Calu3 (cell line): ENCODE results near the gene TMEM237. TPM values are rescaled to one million over a fixed set of nuclear protein-coding genes. Genes with fewer than 3 reads are reported as not detected.

ENCODE experiments used
- BruUV-seq: library from RNA; stranded (reverse); fragments of 400-500 nt; replicated peaks from 2 replicates; lab custom pipeline; 2021; lab: Mats Ljungman, UMichigan
- CTCF ChIA-PET: fragments of 300-600 bp; sonication (Branson Sonifier 250); formaldehyde crosslinking; loops from one replicate; lab custom pipeline; 2022; ENCODE audit warnings: antibody characterized with exemption; lab: Charles Lee
- DNase-seq: peaks from one replicate; pipeline ENCODE4 v3.0.0; 2022
- H3K27ac Mint-ChIP-seq: one replicate; pipeline ENCODE4 v1.8.0; 2022; ENCODE audit warnings: mixed read lengths; ENCODE audit not compliant: unreplicated experiment
- H3K27me3 Mint-ChIP-seq: one replicate; pipeline ENCODE4 v1.8.0; 2022; ENCODE audit warnings: mixed read lengths; ENCODE audit not compliant: unreplicated experiment
- H3K36me3 Mint-ChIP-seq: one replicate; pipeline ENCODE4 v1.8.0; 2022; ENCODE audit warnings: mild to moderate bottlenecking, moderate library complexity, mixed read lengths; ENCODE audit not compliant: insufficient read depth, unreplicated experiment
- H3K4me1 Mint-ChIP-seq: one replicate; pipeline ENCODE4 v1.8.0; 2022; ENCODE audit warnings: mild to moderate bottlenecking, low read depth, mixed read lengths; ENCODE audit not compliant: unreplicated experiment
- H3K4me3 Mint-ChIP-seq: one replicate; pipeline ENCODE4 v1.8.0; 2022; ENCODE audit warnings: mild to moderate bottlenecking, low read depth, moderate library complexity, mixed read lengths; ENCODE audit not compliant: unreplicated experiment
- H3K9me3 Mint-ChIP-seq: one replicate; pipeline ENCODE4 v1.8.0; 2022; ENCODE audit warnings: low read depth, mixed read lengths; ENCODE audit not compliant: unreplicated experiment
- intact Hi-C: fragments of 100-400 bp; cut with micrococcal nuclease; formaldehyde crosslinking; loops from one replicate; pipeline ENCODE4 v1.10.0; 2022; ENCODE audit not compliant: unreplicated experiment
- total RNA-seq: library from RNA; stranded (reverse); gene quantifications from 2 replicates; pipeline ENCODE4 v1.2.3, GENCODE V29; 2022
- TF ChIP-seq, protein P1 (sequence below): fragments of 200-600 bp; IDR thresholded peaks from one replicate; pipeline ENCODE4 v1.8.0; 2022; ENCODE audit warnings: antibody characterized with exemption; ENCODE audit not compliant: unreplicated experiment

TMEM237 gene
- total RNA-seq, 1 experiment from 2014 or later, result 27.1 TPM

DNA sequence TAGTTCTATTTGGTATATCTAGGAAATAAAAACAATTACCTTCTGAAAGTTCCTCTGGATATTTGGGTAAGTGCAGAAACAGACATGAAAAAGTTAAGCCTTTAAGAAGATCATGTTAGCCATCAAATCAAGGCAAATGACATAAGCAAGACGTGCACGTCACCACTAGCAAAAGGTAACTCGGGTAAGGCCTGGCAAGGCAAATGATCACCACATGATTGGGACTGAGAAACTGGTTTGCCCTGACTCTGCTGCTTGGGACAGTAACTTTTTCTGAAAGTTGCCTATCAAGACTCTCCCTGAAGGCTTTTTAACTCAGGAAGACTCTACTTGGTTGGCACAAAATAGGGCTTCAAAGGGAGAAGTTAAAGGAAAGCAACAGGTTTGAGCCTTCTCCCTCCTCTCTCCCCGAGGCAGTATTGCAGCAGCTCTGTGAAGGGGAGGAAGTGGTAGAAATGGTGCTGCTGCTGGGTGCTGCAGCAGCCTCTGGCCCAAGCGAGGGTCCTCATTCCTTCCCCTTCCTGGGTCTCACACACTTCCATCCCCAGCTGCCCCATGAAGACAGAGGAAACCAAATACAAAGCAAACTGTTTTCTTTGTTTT lies 17.1 kb upstream of the TMEM237 start:
- TF ChIP-seq, protein P1, sequence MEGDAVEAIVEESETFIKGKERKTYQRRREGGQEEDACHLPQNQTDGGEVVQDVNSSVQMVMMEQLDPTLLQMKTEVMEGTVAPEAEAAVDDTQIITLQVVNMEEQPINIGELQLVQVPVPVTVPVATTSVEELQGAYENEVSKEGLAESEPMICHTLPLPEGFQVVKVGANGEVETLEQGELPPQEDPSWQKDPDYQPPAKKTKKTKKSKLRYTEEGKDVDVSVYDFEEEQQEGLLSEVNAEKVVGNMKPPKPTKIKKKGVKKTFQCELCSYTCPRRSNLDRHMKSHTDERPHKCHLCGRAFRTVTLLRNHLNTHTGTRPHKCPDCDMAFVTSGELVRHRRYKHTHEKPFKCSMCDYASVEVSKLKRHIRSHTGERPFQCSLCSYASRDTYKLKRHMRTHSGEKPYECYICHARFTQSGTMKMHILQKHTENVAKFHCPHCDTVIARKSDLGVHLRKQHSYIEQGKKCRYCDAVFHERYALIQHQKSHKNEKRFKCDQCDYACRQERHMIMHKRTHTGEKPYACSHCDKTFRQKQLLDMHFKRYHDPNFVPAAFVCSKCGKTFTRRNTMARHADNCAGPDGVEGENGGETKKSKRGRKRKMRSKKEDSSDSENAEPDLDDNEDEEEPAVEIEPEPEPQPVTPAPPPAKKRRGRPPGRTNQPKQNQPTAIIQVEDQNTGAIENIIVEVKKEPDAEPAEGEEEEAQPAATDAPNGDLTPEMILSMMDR, result no peak
- H3K27ac Mint-ChIP-seq, result no peak overlapping the region
- H3K36me3 Mint-ChIP-seq, result no peaks in the 10 kb centered on the region
- H3K4me1 Mint-ChIP-seq, result no peaks in the 10 kb centered on the region
- DNase-seq, result no peak
- H3K9me3 Mint-ChIP-seq, result no peaks in the 10 kb centered on the region
- BruUV-seq, result no TSS peak
- no peak overlapping the region for H3K4me3 Mint-ChIP-seq
- CTCF ChIA-PET, result no interaction called here
- intact Hi-C loops, result no loop called here
- H3K27me3 Mint-ChIP-seq, result no peaks in the 10 kb centered on the region

DNA sequence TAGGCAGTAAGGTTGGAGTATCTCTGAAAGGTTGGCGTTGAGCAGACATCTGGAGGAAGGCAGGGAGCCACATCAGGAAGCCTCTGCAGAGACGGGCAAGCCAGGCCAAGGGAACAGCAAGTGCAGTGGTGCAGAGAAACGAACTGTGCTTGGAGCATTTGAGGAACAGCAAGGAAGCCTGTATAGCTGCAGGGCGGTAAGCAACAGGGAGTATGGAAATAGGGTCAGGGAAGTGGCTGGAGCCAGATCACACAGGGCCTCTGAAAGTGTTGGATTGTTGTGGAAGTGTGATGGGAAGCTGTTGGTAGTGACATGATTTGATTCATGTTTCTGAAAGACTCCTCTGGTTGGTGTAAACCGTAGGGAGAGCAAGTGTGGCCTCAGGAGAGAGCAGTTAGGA lies 13.4 kb upstream of the TMEM237 start:
- CTCF ChIA-PET, result no interaction called here
- no peak for DNase-seq
- Mint-ChIP-seq H3K36me3 (no peaks in the 10 kb centered on the region), H3K4me1 (no peaks in the 10 kb centered on the region), H3K27ac (no peak overlapping the region), H3K9me3 (no peaks in the 10 kb centered on the region), H3K27me3 (no peaks in the 10 kb centered on the region), H3K4me3 (no peak overlapping the region)
- TF ChIP-seq, protein P1, result no peak
- no TSS peak for BruUV-seq
- intact Hi-C loops, result no loop called here

DNA sequence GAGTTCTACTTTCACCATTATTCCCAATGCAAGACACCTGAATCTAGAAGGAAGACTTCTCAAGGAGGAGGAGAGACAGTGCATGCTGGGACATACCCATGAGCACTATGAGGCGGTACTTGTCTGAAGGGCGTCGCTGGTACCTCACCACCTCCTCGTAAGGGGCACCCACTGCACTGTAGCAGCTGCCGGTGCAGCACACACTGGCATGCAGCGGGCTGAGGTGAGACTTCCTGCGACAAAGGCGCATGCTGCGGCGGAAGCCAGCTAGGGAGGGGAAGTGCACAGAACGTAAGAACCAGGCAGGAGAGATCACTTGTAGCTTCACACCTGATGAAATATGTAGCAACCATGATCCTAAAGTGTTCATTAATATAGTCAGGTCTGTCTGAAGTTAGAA lies 12.8 kb upstream of the TMEM237 start:
- CTCF ChIA-PET, result no interaction called here
- intact Hi-C loops, result no loop called here
- BruUV-seq, result no TSS peak
- TF ChIP-seq, protein P1, result no peak
- Mint-ChIP-seq H3K4me3 (no peak overlapping the region), H3K27ac (no peak overlapping the region), H3K4me1 (no peaks in the 10 kb centered on the region), H3K9me3 (no peaks in the 10 kb centered on the region), H3K27me3 (no peaks in the 10 kb centered on the region), H3K36me3 (no peaks in the 10 kb centered on the region)
- no peak for DNase-seq

DNA sequence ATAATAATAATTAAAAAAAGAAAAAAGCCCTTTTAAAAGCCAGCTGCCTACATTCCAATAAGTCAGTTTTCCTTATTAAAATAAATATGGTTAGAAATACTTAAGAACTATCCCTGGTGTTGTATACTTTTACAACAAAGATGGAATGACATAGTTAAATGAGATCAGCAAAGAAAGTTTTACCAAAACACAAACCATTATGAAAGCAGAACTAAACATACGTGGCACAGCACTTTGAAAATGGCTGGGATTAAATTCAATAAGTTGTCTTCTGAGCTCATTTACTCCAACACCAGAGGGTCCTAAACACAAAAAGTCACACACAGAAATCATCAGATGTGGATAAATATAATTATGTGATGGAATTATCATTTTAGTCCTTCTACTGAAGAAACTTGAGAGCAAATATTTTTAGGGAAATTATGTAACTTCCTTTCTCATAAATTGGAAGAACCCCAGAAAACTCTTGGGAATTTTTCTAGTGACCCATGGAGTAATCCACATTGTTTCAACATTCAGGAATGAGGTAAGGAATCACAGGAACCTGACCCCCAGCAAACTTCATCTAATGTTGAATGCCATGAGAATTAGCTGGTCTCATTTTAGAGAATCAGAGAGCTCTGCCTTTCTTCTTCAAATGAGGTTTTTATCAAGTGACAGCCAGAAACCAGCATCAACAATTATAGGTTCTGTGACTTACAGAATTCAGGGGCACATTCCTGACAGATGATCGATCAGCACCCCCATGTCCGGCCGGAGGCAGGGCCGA lies 11.5 kb upstream of the TMEM237 start:
- Mint-ChIP-seq H3K4me3 (no peak overlapping the region), H3K4me1 (no peaks in the 10 kb centered on the region), H3K27ac (no peak overlapping the region), H3K27me3 (no peaks in the 10 kb centered on the region), H3K36me3 (no peaks in the 10 kb centered on the region), H3K9me3 (no peaks in the 10 kb centered on the region)
- CTCF ChIA-PET, result no interaction called here
- intact Hi-C loops, result no loop called here
- DNase-seq, result no peak
- TF ChIP-seq, protein P1, result no peak
- BruUV-seq, result no TSS peak
